ENCODE data around the gene TMCO6.

The TMCO6 gene

GRCh38 chr5:140674211-140674610 lies 35.0 kb downstream of the TMCO6 start:
- DNase-seq: no peak

- DNase-seq: no peak
These were observed 35.4 kb downstream of the TMCO6 start for GRCh38 chr5:140674629-140675028.

- DNase-seq: no peak
These were observed 38.7 kb downstream of the TMCO6 start for GRCh38 chr5:140677947-140678346.

- DNase-seq: no peak
These were observed 39.7 kb downstream of the TMCO6 start for GRCh38 chr5:140678993-140679392.

- no peak for DNase-seq
These were observed 51.2 kb downstream of the TMCO6 start for GRCh38 chr5:140690376-140690932.

GRCh38 chr5:140690941-140691924 lies 52.0 kb downstream of the TMCO6 start, which contains the start of the genes HARS1 and HARS2:
Gene HARS1 (minus strand): TSS chr5:140691370. CDS start chr5:140691304, 66 bp downstream.
Gene HARS2 (plus strand): TSS chr5:140691455. CDS start chr5:140691649, 194 bp downstream.
- DNase-seq: peak; percentile 86

- no peak for DNase-seq
These were observed 55.0 kb downstream of the TMCO6 start for GRCh38 chr5:140694276-140694675.
